DND-41 (cell line): ENCODE data around the gene COL4A5.

ENCODE experiments used
- CTCF ChIP-seq: IDR thresholded peaks from 2 replicates; pipeline ENCODE4 v1.5.1; 2012; ENCODE audit warnings: borderline replicate concordance, low read length, moderate library complexity, mild to moderate bottlenecking; ENCODE audit not compliant: poor library complexity, severe bottlenecking; ENCODE audit errors: extremely low read depth
- EZH2 ChIP-seq: IDR thresholded peaks from 3 replicates; pipeline ENCODE4 v1.6.1; 2012; ENCODE audit warnings: borderline replicate concordance, low read depth, mild to moderate bottlenecking, moderate library complexity, low read length, inconsistent platforms; ENCODE audit not compliant: severe bottlenecking

GRCh38 chrX:108396188-108396891 is 43.3 kb upstream of the COL4A5 start:
- TF ChIP-seq CTCF (no peak), EZH2 (no peak)
